ENCODE data around the gene LIMS1.
"Not testable (repeated sequence)": the region's sequence is repeated elsewhere in the genome, so short reads cannot be mapped to it uniquely, and the experiment has no call there.

LIMS1 gene

DNA sequence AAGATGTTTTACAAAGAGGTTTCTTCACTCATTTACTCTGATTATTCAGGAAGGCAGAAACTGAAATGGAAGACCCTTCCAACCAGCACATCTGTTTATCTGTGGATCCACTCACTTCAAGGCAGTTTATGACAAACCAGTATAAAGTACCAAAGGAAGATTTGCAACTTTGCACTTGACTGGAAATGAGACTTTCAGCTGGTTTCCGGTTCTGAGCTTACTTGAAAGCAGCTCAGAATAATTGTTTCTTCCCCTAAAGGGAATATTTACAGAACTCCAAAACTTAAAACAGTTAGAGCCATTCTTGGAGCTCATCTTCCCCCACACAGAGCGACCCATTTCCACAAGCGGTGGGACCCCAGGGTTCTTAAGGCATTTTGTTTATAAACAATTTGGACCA, 129.8 kb downstream of the LIMS1 start:
- DNase-seq (ENCODE audit: low spot score) = not testable (repeated sequence)

DNA sequence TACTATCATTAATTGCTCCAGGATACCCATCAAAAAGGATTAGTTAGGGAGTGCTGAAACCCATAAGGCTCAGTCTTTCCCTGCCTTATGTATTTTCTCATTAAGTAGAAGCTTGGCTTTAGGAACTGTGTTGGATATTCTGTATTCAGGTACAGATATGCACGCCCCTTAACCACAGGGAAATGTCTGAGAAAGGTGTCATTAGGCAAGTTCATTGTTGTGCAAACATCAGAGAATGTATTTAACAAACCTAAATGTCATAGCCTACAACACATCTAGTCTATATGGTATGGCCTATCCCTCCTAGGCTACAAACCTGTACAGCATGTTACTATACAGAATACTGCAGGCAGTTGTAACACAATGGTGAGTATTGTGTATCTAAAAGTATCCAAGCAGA, 130.7 kb downstream of the LIMS1 start:
- DNase-seq (ENCODE audit: low spot score) = not testable (repeated sequence)

DNA sequence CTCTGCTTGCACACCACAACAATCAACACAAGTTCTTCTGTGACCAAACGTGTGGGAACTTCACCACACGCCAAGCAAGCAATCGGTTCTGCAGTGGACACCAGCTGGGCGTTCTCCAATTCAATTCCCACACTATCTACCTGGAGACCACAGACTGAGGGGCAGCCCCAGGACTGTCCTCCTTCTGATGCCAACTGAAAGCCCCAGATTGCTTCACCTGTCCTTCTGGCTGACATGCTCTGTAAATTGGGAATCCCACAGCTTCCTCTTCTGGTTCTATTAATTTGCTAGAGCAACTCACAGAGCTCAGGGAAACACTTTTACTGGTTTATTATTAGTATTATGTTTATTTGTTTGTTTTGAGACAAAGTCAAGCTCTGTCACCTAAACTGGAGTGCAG, 131.7 kb downstream of the LIMS1 start:
- DNase-seq (ENCODE audit: low spot score) = not testable (repeated sequence)

DNA sequence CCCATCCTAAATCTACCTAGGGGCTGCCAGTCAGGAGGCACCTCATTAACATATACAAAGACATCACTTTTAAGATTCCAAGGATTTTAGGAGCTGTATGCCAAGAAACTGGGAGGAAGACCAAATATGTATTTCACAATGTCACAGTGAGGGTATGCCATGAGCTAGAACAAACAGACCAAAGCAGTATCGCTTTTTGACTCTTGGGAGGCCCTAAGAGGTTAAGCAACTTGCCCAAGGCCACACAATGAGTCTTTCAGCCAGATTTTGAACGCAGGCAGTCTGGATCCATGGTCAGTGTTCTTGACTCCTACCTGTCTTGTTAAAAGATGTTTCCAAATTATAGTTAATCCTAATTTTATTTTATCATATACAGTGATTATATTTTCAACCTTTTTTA, 132.9 kb downstream of the LIMS1 start:
- DNase-seq (ENCODE audit: low spot score) = not testable (repeated sequence)

DNA sequence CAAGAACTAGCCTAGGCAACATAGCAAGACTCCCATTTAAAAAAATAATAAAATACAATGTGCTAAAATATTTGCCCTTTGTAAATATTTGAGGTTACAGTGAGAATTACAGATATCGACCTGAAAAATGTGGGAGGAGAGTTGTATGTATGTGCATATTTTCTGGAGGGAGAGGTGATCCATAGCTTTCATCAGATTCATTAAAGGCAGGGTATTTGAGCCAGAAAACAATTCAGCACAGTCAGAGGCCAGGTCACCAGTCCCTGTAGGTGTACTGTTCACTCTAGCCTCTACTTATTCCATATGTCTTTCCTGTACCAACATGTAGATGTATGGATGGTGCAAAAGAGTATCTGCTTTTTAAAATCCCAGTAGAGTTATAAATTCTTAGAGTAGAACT, 136.0 kb downstream of the LIMS1 start:
- not testable (repeated sequence) for DNase-seq (ENCODE audit: low spot score)

DNA sequence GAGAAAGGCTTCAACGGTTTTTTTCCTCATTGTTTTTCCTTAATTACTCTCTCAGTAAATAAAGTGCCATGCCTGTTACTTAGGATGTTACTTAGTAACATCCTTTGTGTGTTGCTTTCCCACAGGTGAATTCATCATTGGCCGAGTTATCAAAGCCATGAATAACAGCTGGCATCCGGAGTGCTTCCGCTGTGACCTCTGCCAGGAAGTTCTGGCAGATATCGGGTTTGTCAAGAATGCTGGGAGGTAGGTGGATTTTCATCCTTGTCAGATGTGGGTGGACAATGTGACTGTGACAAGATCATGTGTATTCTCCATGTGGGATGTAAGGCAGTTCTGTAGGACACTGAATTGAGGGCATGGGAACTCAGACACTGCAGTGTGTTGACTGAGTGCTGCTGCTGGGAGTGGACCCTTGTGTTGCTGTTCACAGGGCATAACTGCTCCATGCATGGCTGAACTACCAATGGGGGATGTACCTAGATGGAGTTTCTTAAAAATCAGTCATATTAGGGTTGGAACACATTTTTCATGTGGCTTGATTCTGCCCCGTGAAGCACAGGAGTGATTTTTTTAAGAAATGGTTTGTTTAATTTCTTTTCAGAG, 138.0 kb downstream of the LIMS1 start:
- DNase-seq (ENCODE audit: low spot score) = not testable (repeated sequence)

DNA sequence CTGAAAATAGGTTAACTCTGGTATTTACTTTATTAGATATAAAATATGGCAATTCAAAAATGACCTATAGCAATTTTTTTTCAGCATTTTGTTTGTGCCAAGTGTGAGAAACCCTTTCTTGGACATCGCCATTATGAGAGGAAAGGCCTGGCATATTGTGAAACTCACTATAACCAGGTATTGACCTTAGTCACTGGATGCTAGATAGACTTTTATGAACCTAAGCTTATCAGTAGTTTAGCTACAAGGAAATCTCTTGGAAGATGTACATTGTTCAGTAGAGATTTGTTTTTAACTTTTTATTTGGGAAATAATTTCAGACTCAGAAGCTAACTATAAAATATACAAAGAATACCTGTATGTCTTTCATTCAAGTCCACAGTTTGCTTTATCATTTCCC, 142.3 kb downstream of the LIMS1 start:
- DNase-seq (ENCODE audit: low spot score) = not testable (repeated sequence)

DNA sequence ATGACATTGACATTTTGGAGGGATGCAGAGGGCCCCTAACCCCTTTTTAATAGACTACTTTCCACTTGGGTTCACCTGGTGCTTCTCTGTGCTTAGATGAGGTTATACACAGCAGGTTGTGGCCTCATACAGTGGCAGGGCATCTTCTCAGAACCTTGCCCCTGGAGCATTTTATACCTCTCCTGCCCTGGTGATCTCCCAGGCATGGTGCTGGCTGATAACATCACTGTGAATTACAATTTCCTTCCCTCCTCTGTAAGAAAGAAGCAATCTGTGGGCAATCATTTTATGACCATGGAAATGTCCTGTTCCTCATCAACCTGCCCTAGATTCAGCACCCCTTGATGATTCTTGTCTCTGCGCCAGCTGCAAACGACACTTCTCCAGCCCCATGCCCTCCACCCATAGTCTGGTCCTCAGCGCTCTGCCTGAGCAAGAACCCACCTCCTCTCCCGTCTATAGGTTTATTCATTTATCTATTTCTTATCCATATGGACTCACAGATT, 143.0 kb downstream of the LIMS1 start:
- not testable (repeated sequence) for DNase-seq (ENCODE audit: low spot score)

DNA sequence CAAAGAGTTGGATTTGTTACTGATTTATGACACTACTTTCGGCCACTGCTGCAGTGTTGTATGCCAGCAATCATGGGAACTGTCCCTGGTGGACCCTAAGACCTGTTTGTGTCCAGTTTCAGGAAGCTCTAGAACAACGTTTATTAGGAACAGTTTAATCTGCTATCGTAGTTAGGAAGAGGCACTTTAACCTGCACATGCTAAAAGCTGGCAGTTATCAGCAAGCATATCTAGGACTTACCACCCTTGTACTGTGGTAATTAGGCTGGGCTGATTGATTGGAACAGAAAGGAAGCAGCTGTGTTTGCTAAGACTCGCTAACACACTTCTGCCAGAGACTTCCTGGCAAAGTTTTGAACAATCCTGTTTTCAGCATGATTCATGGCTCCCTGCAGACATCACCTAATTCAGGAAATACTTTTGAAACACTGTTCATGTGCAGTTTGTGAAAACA, 144.0 kb downstream of the LIMS1 start:
- DNase-seq (ENCODE audit: low spot score) = peak; percentile 54

DNA sequence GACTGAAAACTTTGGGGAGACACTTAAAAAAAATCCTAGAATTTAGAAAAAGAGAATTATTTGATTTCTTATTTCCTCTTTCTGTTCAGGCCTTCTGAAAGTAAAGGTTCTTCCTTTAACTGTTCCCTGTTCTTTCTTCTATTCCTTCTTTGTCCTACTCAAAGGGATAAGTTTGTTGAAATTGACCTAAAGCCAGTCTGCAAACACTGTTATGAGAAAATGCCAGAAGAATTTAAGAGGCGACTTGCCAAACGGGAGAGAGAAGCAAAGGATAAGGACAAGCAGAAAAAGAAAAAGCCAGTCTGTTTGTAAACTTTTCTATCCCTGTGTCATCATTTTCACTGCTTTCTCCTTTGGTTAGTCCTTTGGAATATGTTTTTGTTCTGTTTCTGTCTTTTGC, 146.5 kb downstream of the LIMS1 start:
- DNase-seq (ENCODE audit: low spot score) = not testable (repeated sequence)

DNA sequence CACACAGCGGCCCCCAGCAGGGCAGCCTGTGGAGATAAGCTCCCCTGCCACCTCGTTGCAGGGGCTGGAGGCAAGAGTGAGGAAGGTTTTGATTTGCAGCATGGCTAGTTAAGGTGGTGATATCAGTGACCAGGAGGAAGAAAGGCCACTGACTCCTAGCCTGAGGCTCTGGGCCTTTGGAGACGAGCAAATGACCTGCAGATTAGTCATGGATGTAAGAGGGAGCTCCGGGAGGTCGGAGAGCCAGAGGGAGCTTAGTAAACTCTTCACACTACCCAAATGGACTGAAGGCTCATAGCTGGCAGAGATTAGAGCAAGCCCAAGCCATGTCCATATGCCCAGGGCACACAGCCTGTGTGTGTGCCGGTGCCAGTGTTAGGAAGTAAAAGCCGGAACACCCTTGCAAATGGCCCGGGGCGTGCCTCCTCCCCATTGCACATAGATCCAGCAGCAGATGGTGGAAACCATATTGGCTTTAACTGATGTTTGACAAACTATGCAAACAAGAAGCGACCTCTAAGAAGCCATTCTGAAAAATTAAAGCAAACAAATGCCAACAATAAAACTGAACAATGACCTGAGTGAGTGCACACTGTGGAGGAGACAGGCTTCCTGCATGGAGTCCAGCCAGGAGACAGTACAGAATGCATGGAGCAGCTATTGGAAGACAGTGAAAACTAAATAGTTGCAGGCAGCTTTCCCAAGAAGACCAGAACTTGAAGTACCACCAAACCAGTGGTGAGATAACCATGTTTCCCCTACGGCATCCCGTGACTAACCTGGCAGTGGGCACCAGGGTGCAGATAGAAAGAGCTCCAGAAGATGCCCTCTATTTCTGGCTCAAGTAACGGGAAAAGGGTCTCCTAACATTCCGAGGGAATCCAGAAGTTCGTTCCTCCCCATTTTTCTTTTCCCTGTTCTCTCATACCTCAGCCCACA, 154.8 kb downstream of the LIMS1 start:
- DNase-seq (ENCODE audit: low spot score) = not testable (repeated sequence)

DNA sequence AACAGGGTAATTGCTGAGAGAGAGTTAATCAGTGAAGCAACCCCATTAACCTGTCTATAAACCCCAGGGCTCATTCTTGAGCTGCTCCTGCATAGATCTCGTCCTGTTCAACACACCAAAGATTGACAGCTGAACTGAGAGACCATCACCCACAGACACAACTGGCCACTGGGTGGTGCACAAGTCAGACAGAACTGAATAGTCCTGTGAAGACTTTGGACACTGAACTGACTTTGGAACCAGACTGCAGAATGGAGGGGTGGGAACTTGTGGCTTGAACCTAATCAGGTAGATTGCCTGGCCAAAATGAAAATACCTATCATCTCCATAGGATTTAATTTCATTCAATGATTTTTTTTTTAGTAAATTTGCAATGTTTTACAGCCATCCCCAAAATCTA, 155.7 kb downstream of the LIMS1 start:
- not testable (repeated sequence) for DNase-seq (ENCODE audit: low spot score)

DNA sequence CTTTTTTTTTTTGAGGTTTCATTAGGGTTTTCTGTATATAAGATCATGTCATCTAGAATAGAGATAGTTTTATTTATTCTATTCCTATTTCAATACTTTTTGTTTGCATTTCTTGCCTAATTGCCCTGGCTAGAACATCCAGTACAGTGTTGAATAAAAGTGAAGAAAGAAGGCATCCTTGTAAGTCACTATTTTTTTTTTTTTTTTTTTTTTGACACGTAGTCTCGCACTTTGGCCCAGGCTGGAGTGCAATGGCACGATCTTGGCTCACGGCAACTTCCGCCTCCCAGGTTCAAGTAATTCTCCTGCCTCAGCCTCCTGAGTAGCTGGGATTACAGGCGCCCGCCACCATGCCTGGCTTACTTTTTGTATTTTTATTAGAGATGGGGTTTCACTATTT, 157.2 kb downstream of the LIMS1 start:
- no peak for DNase-seq (ENCODE audit: low spot score)

DNA sequence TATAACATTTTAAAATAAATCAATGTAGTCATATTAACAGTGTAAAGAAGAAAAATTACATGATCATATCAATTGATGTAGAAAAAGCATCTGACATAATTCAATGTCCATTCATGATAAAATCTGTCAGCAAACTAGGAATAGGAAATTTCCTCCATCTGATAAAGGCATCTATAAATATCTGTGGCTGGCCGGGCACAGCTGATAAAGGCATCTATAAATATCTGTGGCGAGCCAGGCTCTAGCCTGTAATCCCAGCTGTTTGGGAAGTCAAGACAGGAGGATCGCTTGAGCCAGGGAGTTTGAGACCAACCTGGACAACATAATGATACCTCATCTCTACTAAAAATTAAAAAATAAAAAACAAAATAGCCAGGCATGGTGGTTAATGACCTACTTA, 166.9 kb downstream of the LIMS1 start:
- DNase-seq (ENCODE audit: low spot score) = no peak

DNA sequence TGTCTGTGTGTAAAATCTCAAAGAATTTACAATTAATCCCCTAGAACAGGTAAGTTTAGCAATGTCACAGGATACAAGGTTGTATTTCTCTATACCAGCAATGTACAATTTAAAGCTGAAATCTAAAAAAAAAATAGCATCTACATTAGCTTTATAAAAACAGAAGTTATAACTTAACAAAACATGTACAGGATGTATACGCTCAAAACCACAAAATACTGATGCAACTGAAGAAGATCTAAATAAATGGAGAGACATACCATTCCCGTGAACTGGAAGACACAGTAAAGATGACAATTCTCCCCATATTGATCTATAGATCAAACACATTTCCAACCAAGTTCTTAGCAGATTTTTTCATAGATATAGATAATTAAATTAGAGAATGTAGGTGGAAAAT, 167.5 kb downstream of the LIMS1 start:
- DNase-seq (ENCODE audit: low spot score) = no peak

DNA sequence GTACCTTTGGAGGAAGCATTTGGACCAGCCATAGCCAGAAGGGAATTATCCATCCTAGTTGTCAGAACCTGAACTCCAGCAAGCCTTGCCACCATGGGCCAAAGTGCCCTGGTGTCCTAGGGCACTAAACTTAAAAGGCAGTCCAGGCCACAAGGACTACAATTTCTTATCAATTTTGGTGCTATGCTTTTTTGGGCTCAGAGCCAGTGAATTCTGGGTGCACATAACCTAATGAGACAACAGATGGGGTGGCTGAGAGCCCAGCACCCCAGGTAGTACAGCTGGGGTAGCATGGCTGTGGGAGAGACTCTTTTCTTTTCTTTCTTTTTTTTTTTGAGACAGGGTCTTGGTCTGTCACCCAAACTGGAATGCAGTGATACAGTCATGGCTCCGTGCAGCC, 170.6 kb downstream of the LIMS1 start:
- no peak for DNase-seq (ENCODE audit: low spot score)

DNA sequence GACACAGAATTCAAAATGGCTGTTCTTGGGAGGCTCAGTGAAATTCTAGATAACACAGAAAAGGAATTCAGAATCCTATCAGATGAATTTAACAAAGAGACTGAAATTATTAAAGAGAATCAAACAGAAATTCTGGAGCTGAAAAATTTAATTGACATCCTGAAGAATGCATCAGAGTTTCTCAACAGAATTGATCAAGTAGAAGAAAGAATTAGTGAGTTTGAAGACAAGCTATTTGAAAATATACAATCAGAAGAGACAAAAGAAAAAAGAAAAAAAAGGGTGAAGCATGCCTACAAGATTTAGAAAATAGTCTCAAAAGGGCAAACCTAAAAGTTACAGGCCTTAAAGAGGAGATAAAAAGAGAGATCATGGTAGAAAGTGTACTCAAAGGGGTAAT, 173.0 kb downstream of the LIMS1 start:
- no peak for DNase-seq (ENCODE audit: low spot score)

DNA sequence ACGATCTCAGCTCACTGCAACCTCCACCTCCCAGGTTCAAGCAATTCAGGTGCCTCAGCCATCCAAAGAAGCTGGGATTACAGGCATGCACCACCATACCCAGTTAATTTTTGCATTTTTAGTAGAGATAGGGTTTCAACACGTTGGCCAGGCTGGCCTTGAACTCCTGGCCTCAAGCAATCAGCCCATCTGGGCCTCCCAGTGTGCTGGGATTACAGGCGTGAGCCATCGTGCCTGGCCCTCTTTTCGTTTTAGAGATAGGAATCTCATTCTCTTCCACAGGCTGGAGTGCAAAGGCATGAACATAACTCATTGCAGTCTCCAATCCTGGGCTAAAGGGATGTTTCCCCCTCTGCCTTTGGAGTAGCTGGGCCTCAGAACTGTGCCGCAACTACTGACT, 182.7 kb downstream of the LIMS1 start:
- not testable (repeated sequence) for DNase-seq (ENCODE audit: low spot score)

DNA sequence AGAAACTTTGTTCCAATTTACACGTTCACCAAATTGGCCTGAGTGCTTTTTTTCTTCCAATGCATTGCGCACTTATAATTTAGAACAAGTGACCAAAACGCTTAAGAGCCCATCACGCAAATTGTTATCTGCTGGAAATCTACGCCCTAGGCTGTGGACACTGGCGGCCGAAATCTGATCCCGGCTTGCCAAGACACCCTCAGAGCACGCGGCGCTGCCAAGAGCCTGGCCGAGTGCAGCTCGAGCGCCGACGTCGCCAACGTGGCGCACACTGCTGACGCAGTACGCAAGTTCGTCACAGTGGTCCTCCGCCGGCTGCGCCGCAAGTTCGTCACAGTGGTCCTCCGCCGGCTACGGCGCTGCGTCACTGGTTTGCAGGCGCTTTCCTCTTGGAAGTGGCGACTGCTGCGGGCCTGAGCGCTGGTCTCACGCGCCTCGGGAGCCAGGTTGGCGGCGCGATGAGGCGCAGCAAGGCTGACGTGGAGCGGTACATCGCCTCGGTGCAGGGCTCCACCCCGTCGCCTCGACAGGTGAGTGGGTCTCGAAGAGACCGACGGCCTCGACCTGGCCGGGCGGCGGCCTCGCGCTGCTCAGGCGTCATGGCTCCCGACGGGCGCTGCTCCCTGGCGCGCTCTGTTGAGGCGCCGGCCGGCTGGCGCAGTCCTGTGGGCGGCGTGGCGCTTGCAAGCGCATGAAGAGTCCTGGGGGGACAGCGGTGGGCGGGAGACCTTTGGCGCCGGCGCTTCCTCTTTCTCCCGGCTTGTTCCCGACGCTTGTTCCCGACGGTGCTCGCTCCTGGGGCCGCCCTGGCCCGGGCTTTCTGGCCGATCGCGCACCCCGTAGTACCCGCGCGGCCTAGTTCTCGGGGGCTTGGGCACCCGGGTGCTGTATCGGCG, 185.1 kb downstream of the LIMS1 start, which contains the start of gene RANBP2:
RANBP2 (plus strand) TSS at position 334 of the 896 bp plus-strand sequence; CDS start at position 459, 125 bp downstream.
- DNase-seq (ENCODE audit: low spot score) = peak; percentile 96

DNA sequence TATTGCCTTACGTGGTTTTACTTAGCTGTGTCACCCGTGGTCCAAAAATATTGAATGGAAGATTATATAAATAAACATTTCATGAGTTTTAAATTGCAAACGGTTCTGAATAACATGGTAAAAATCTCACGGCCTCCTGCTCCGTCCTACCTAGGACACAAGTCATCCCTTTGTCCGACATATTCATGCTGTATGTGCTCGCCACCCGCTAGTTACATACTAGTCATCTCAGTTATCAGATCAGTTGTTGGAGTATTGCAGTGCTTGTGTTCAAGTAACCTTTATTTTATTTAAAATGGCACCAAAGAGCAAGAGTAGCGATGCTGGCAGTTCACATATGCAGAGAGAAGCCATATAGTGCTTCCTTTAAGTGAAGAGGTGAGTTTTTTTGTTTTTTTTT, 191.8 kb downstream of the LIMS1 start:
- not testable (repeated sequence) for DNase-seq (ENCODE audit: low spot score)

DNA sequence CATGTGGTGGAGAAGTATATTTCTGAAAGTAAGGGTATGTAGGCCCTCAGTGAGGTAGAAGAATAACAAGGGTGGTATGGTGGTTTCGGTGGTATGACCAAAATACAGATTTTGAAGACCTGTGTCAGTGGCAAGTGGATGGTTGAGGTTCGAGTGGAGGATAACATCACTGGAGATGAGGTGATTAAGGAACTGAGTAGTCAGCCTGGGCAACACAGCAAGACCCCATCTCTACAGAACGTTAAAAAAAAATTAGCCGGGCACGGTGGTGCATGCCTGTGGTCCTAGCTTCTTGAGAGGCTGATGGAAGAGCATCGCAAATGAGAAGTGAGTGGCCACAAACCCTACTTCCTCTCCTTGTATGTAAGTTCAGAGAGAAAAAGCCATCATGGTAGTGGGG, 200.4 kb downstream of the LIMS1 start:
- not testable (repeated sequence) for DNase-seq (ENCODE audit: low spot score)
